ENCODE measurements around the gene CDC37L1. TPM values are rescaled to one million over a fixed set of nuclear protein-coding genes. Genes with fewer than 3 reads are reported as not detected.
A peak's percentile ranks its signal among the peaks of the same experiment; 100 is the strongest.

CDC37L1 gene
- total and polyA plus RNA-seq, 9 donors: 14.6 to 24.2 (median 20.7) TPM

GRCh38 chr9:4671737-4672136, 7.6 kb upstream of the CDC37L1 start:
- Histone ChIP-seq H3K4me1 (ENCODE audit: insufficient read depth) (no peaks in the 10 kb centered on the region), H3K27me3 (no peaks in the 10 kb centered on the region), H3K4me3 (no peak overlapping the region), H3K27ac (no peak overlapping the region), H3K36me3 (no peaks in the 10 kb centered on the region), H3K9me3 (no peaks in the 10 kb centered on the region)
- TF ChIP-seq POLR2A (IDR thresholded peaks at IDR 0.05): no peak
- no peak for TF ChIP-seq CTCF (IDR thresholded peaks at IDR 0.05)
- no peak for TF ChIP-seq EP300 (IDR thresholded peaks at IDR 0.05)
- no peak for DNase-seq
- 93 to 100% (median 94%) methylated on average over 1 of the region's 1 CpG for WGBS, 3 donors
- intact Hi-C loops (cut with DNase I): loop anchor here in 1 of 4 donors (10.0 kb wide), 1 partner anchor 313 kb away; the partner anchor contains the start of gene JAK2

GRCh38 chr9:4674783-4675182, 4.6 kb upstream of the CDC37L1 start:
- no peaks in the 10 kb centered on the region for H3K9me3 ChIP-seq
- TF ChIP-seq EP300 (IDR thresholded peaks at IDR 0.05) (no peak), POLR2A (IDR thresholded peaks at IDR 0.05) (no peak), CTCF (IDR thresholded peaks at IDR 0.05) (no peak)
- intact Hi-C loops (cut with DNase I): loop anchor here in 2 of 4 donors (5.0 to 10.0 kb wide), 2 partner anchors 68 to 310 kb away; partner anchors contain the start of genes AK3 (in 2 of the 2) and JAK2 (in 1 of the 2)
- no peak overlapping the region for H3K4me3 ChIP-seq
- no peak overlapping the region for H3K27ac ChIP-seq
- no peaks in the 10 kb centered on the region for H3K36me3 ChIP-seq
- peaks cover 1% of the 10 kb centered on the region for H3K4me1 ChIP-seq (ENCODE audit: insufficient read depth)
- no peaks in the 10 kb centered on the region for H3K27me3 ChIP-seq
- no peak for DNase-seq

DNA sequence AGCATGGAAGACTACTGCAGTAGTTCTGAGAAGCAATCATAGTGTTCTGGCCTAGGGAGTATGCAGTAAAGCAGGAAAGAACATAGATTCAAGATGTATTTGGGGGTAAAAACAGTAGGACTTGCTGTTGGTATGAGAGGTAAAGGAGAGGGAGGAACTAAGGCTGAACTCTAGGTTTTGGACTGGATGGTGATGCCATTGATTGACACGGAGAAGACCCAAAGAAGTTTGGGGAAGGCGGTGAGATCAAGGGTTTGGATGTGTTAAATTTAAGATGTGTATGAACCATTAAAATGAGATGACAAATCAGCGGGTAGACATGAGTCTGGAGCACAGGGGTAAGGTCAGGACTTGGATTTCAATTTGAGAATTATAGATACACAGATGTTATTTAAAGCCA, 2.0 kb upstream of the CDC37L1 start:
- TF ChIP-seq CTCF (IDR thresholded peaks at IDR 0.05): no peak
- TF ChIP-seq EP300 (IDR thresholded peaks at IDR 0.05): no peak
- TF ChIP-seq POLR2A (IDR thresholded peaks at IDR 0.05): no peak
- peaks cover 4% of the 10 kb centered on the region for H3K4me1 ChIP-seq (ENCODE audit: insufficient read depth)
- no peak for DNase-seq
- H3K9me3 ChIP-seq: no peaks in the 10 kb centered on the region
- no peak overlapping the region for H3K27ac ChIP-seq
- intact Hi-C loops (cut with DNase I): loop anchor here in 2 of 4 donors (5.0 to 10.0 kb wide), 2 partner anchors 65 to 307 kb away; partner anchors contain the start of genes AK3 (in 2 of the 2) and JAK2 (in 1 of the 2)
- no peak overlapping the region for H3K4me3 ChIP-seq
- H3K36me3 ChIP-seq: no peaks in the 10 kb centered on the region
- no peaks in the 10 kb centered on the region for H3K27me3 ChIP-seq
- 86 to 94% (median 90%) methylated on average over 3 of the region's 3 CpGs for WGBS, 3 donors

DNA sequence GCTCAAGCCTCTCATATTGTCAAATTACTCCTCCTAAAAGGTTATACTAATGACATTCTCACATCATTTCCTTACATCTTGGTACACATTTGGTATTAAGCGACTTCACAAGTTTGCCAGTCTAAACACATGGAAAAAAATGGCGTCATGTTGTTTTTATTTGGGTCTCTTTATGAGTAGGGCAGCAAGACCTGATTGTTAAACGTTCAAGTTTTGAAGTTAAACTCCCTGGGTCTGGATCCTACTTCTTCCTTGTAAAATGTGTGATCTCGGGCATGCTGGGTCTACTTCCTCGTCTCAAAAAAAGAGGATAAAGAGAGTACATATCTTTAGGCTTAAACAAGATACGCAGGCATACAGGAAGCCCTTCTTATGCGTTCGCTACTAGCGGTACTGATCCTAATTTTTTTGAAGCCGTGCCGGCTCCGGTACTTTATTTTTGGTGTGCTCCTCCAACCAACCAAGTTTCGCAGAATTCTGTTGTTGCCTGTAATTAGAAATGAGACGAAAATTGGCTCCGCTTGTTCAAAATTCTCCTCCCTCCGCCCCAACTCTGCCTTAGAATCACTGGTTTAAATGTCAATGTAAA, 596 bp upstream of the CDC37L1 start:
- Histone ChIP-seq H3K27me3 (no peaks in the 10 kb centered on the region), H3K27ac (peak overlapping the region; percentile 90 to 91), H3K9me3 (no peaks in the 10 kb centered on the region), H3K36me3 (no peaks in the 10 kb centered on the region), H3K4me1 (ENCODE audit: insufficient read depth) (peaks cover 4% of the 10 kb centered on the region), H3K4me3 (peak overlapping the region; percentile 59)
- no peak for TF ChIP-seq POLR2A (IDR thresholded peaks at IDR 0.05)
- no peak for TF ChIP-seq EP300 (IDR thresholded peaks at IDR 0.05)
- TF ChIP-seq CTCF (IDR thresholded peaks at IDR 0.05): no peak
- intact Hi-C loops (cut with DNase I): loop anchor here in 2 of 4 donors (5.0 to 10.0 kb wide), 2 partner anchors 64 to 306 kb away; partner anchors contain the start of genes AK3 (in 2 of the 2) and JAK2 (in 1 of the 2)
- 0 to 1% (median 1%) methylated on average over 16 of the region's 16 CpGs for WGBS, 3 donors
- DNase-seq: peak in 1 of 5 donors; percentile 35
